HepG2 (cell line): Measurements from ENCODE around the gene GDA. TPM values are rescaled to one million over a fixed set of nuclear protein-coding genes. Genes with fewer than 3 reads are reported as not detected.
A peak's percentile ranks its signal among the peaks of the same experiment; 100 is the strongest.

ENCODE experiments used
- HMG20B ChIP-seq: conservative IDR thresholded peaks from 2 replicates; pipeline ENCODE4 v1.6.1; 2016; ENCODE audit warnings: missing genetic modification reagents, missing compliant biosample characterization
- HNF4G ChIP-seq, 2 experiments: sonication (generic) in 1 of 2; formaldehyde crosslinking in 1 of 2; IDR thresholded peaks; 2 replicates each; pipeline versions ENCODE4 v1.4.0 to v1.6.1; 2011 to 2020; ENCODE audit warnings: borderline replicate concordance in 2 of 2, low read depth in 2 of 2, mild to moderate bottlenecking in 2 of 2, low read length in 1 of 2, missing genetic modification reagents in 1 of 2, moderate library complexity in 1 of 2
- HOXA5 ChIP-seq: sonication (generic); formaldehyde crosslinking; IDR thresholded peaks from 2 replicates; pipeline ENCODE4 v1.4.0; 2020; ENCODE audit warnings: missing genetic modification reagents
- MIER3 ChIP-seq: IDR thresholded peaks from 2 replicates; pipeline ENCODE4 v1.6.1; 2016; ENCODE audit warnings: missing compliant biosample characterization, borderline replicate concordance
- NCOA2 ChIP-seq: sonication (generic); formaldehyde crosslinking; IDR thresholded peaks from 2 replicates; pipeline ENCODE4 v1.8.0; 2022; ENCODE audit warnings: inconsistent platforms
- ONECUT2 ChIP-seq: sonication (generic); formaldehyde crosslinking; IDR thresholded peaks from 2 replicates; pipeline ENCODE4 v1.4.0; 2020; ENCODE audit warnings: missing genetic modification reagents
- XRCC5 ChIP-seq: fragments of 200-400 bp; formaldehyde crosslinking; optimal IDR thresholded peaks from 2 replicates; pipeline ENCODE3; 2017; ENCODE audit warnings: mild to moderate bottlenecking, low read length
- ZBTB38 ChIP-seq: sonication (generic); formaldehyde crosslinking; IDR thresholded peaks from 2 replicates; pipeline ENCODE4 v1.5.1; 2020; ENCODE audit warnings: mild to moderate bottlenecking, missing genetic modification reagents
- ZIK1 ChIP-seq: sonication (generic); formaldehyde crosslinking; IDR thresholded peaks from 2 replicates; pipeline ENCODE4 v1.5.0; 2020; ENCODE audit warnings: mild to moderate bottlenecking, low read depth, missing genetic modification reagents, borderline replicate concordance
- ZMYM4 ChIP-seq: sonication (generic); formaldehyde crosslinking; IDR thresholded peaks from 2 replicates; pipeline ENCODE4 v1.8.1; 2023; ENCODE audit warnings: mild to moderate bottlenecking, missing genetic modification reagents
- ZNF501 ChIP-seq: sonication (generic); formaldehyde crosslinking; IDR thresholded peaks from 2 replicates; pipeline ENCODE4 v1.5.1; 2020; ENCODE audit warnings: mild to moderate bottlenecking, moderate library complexity, missing genetic modification reagents
- ZNF530 ChIP-seq: sonication (generic); formaldehyde crosslinking; IDR thresholded peaks from 2 replicates; pipeline ENCODE4 v1.5.0; 2020; ENCODE audit warnings: low read depth, mild to moderate bottlenecking, missing genetic modification reagents
- ZNF660 ChIP-seq: sonication (generic); formaldehyde crosslinking; IDR thresholded peaks from 2 replicates; pipeline ENCODE4 v1.5.1; 2020; ENCODE audit warnings: mild to moderate bottlenecking, low read depth, missing genetic modification reagents, borderline replicate concordance
- polyA plus RNA-seq, 8 experiments: library from polyadenylated mRNA; depleted of rRNA in 3 of 8; stranded (reverse) in 7 of 8; unstranded in 1 of 8; fragments of >200 nt; fragmentation: Illumina TruSeq in 4 of 8; extraction: Trizol in 4 of 8; gene quantifications; 2 replicates each; pipeline versions ENCODE4 v1.2.1 to v1.2.3, GENCODE V29; 2011 to 2016; ENCODE audit warnings: low read depth in 4 of 8, missing spikeins in 1 of 8, mixed read lengths in 1 of 8; ENCODE audit not compliant: insufficient read depth in 1 of 8
- total RNA-seq, 5 experiments: library from RNA; depleted of rRNA; stranded (reverse); fragments of >200 nt; fragmentation: Illumina TruSeq; extraction: Trizol; gene quantifications; 2 replicates each; pipeline ENCODE4 v1.2.3, GENCODE V29; 2016; ENCODE audit warnings: low read depth in 1 of 5
- TF ChIP-seq, protein P1 (sequence below): sonication (generic); formaldehyde crosslinking; IDR thresholded peaks from 2 replicates; pipeline ENCODE4 v1.4.0; 2020; ENCODE audit warnings: mild to moderate bottlenecking, missing genetic modification reagents
- TF ChIP-seq, protein P2 (sequence below): sonication (generic); formaldehyde crosslinking; IDR thresholded peaks from 2 replicates; pipeline ENCODE4 v1.4.0; 2020; ENCODE audit warnings: missing genetic modification reagents, borderline replicate concordance
- TF ChIP-seq, protein P3 (sequence below): sonication (generic); formaldehyde crosslinking; IDR thresholded peaks from 2 replicates; pipeline ENCODE4 v1.8.1; 2022; ENCODE audit warnings: low read depth, mild to moderate bottlenecking, missing genetic modification reagents
- TF ChIP-seq, protein P4 (sequence below): sonication (generic); formaldehyde crosslinking; IDR thresholded peaks from 2 replicates; pipeline ENCODE4 v1.4.0; 2020; ENCODE audit warnings: mild to moderate bottlenecking, low read depth, missing genetic modification reagents

Gene GDA
- total and polyA plus RNA-seq, 2 of the 13 experiments (the other 11 are each of a cell fraction or from before 2014, with no cell fraction given) = 0.15 to 0.99 TPM

DNA sequence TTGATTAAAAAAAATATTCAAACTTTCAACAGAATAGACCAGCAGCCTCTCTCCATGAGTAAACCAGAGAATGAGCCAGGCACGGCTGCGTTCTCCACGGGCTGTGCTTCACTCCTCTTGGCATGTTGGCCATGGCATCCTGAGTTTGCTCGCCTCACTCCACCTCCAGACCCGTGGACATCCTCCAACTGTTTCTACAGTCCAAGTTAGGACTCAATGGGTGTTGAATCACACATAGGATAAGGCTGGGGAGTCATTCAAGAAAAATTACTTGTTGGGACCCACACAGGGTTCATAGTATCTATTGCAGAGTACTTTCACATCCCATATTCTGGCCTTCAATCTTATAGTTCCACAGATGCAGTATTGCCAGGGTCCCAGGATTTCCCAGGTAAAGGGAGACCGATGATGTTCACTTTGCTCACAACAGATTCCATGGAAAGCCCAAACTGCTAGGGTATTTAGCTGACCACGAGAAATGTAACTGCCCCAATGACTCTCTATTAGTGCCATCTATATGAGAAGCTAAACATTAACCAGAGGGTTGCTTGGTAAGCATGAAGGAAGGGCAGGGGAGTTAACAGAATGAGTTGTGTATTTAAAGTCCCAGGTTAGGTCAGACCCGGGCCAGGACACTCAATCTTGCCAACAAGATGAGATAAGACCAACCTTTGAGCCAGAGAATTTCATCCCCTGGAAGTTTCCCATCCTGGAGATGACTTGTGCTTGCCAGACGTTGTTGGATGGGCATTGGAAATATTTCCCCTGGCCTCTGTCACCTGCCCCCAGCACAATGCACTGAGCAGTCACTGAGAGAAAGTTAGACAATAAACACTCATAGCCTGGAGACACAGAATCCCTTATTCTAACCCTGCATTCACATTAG is 19.7 kb upstream of the GDA start (continued):
- TF ChIP-seq, protein P1, sequence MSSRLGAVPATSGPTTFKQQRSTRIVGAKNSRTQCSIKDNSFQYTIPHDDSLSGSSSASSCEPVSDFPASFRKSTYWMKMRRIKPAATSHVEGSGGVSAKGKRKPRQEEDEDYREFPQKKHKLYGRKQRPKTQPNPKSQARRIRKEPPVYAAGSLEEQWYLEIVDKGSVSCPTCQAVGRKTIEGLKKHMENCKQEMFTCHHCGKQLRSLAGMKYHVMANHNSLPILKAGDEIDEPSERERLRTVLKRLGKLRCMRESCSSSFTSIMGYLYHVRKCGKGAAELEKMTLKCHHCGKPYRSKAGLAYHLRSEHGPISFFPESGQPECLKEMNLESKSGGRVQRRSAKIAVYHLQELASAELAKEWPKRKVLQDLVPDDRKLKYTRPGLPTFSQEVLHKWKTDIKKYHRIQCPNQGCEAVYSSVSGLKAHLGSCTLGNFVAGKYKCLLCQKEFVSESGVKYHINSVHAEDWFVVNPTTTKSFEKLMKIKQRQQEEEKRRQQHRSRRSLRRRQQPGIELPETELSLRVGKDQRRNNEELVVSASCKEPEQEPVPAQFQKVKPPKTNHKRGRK = no peak
- TF ChIP-seq, protein P2, sequence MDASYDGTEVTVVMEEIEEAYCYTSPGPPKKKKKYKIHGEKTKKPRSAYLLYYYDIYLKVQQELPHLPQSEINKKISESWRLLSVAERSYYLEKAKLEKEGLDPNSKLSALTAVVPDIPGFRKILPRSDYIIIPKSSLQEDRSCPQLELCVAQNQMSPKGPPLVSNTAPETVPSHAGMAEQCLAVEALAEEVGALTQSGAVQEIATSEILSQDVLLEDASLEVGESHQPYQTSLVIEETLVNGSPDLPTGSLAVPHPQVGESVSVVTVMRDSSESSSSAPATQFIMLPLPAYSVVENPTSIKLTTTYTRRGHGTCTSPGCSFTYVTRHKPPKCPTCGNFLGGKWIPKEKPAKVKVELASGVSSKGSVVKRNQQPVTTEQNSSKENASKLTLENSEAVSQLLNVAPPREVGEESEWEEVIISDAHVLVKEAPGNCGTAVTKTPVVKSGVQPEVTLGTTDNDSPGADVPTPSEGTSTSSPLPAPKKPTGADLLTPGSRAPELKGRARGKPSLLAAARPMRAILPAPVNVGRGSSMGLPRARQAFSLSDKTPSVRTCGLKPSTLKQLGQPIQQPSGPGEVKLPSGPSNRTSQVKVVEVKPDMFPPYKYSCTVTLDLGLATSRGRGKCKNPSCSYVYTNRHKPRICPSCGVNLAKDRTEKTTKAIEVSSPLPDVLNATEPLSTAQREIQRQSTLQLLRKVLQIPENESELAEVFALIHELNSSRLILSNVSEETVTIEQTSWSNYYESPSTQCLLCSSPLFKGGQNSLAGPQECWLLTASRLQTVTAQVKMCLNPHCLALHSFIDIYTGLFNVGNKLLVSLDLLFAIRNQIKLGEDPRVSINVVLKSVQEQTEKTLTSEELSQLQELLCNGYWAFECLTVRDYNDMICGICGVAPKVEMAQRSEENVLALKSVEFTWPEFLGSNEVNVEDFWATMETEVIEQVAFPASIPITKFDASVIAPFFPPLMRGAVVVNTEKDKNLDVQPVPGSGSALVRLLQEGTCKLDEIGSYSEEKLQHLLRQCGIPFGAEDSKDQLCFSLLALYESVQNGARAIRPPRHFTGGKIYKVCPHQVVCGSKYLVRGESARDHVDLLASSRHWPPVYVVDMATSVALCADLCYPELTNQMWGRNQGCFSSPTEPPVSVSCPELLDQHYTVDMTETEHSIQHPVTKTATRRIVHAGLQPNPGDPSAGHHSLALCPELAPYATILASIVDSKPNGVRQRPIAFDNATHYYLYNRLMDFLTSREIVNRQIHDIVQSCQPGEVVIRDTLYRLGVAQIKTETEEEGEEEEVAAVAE (CRISPR knock-in tag) = no peak
- TF ChIP-seq ONECUT2 (CRISPR knock-in tag) (0 out of 2 replicates have a peak, but pooled peaks have one; percentile 21), ZNF501 (CRISPR knock-in tag) (0 out of 2 replicates have a peak, but pooled peaks have one; percentile 14), MIER3 (CRISPR knock-in tag) (0 out of 2 replicates have a peak, but pooled peaks have one; percentile 39), ZNF530 (CRISPR knock-in tag) (no peak), HOXA5 (CRISPR knock-in tag) (no peak; the same call in 1 of the 2 replicates), ZIK1 (CRISPR knock-in tag) (no peak), HMG20B (CRISPR knock-in tag) (0 out of 2 replicates have a peak, but pooled peaks have one; percentile 27), HNF4G (IDR thresholded peaks at IDR 0.05; ENCODE audit: borderline replicate concordance, low read depth, low read length) (peak; percentile 78), HNF4G (CRISPR knock-in tag; IDR thresholded peaks at IDR 0.05; ENCODE audit: borderline replicate concordance, low read depth) (peak; percentile 76; the same call in 1 of the 2 replicates), XRCC5 (no peak), ZMYM4 (peak; percentile 69; the same call in 1 of the 2 replicates), ZNF660 (CRISPR knock-in tag) (no peak), NCOA2 (CRISPR knock-in tag) (peak; percentile 79), ZBTB38 (no peak)
- TF ChIP-seq, protein P3, sequence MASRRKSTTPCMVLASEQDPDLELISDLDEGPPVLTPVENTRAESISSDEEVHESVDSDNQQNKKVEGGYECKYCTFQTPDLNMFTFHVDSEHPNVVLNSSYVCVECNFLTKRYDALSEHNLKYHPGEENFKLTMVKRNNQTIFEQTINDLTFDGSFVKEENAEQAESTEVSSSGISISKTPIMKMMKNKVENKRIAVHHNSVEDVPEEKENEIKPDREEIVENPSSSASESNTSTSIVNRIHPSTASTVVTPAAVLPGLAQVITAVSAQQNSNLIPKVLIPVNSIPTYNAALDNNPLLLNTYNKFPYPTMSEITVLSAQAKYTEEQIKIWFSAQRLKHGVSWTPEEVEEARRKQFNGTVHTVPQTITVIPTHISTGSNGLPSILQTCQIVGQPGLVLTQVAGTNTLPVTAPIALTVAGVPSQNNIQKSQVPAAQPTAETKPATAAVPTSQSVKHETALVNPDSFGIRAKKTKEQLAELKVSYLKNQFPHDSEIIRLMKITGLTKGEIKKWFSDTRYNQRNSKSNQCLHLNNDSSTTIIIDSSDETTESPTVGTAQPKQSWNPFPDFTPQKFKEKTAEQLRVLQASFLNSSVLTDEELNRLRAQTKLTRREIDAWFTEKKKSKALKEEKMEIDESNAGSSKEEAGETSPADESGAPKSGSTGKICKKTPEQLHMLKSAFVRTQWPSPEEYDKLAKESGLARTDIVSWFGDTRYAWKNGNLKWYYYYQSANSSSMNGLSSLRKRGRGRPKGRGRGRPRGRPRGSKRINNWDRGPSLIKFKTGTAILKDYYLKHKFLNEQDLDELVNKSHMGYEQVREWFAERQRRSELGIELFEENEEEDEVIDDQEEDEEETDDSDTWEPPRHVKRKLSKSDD (CRISPR knock-in tag) = no peak
- TF ChIP-seq, protein P4, sequence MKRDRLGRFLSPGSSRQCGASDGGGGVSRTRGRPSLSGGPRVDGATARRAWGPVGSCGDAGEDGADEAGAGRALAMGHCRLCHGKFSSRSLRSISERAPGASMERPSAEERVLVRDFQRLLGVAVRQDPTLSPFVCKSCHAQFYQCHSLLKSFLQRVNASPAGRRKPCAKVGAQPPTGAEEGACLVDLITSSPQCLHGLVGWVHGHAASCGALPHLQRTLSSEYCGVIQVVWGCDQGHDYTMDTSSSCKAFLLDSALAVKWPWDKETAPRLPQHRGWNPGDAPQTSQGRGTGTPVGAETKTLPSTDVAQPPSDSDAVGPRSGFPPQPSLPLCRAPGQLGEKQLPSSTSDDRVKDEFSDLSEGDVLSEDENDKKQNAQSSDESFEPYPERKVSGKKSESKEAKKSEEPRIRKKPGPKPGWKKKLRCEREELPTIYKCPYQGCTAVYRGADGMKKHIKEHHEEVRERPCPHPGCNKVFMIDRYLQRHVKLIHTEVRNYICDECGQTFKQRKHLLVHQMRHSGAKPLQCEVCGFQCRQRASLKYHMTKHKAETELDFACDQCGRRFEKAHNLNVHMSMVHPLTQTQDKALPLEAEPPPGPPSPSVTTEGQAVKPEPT (CRISPR knock-in tag) = no peak
